Measurements from ENCODE around the gene SYTL3. TPM values are rescaled to one million over a fixed set of nuclear protein-coding genes. Genes with fewer than 3 reads are reported as not detected.
"Not testable (repeated sequence)": the region's sequence is repeated elsewhere in the genome, so short reads cannot be mapped to it uniquely, and the experiment has no call there.

Gene SYTL3
- total and polyA plus RNA-seq, 9 of the 15 experiments (the other 6 are each of a cell fraction or from before 2014, with no cell fraction given), result 0.04 to 0.46 (median 0.17) TPM; not detected in 1

- H3K4me3 ChIP-seq; H3K9ac ChIP-seq (ENCODE audit: insufficient read depth in 1 of 2, low read depth in 2 of 2, low read length in 2 of 2); CTCF ChIA-PET (ENCODE audit: low intra/inter-chr PET ratio); in situ Hi-C loops (cut with MboI); H3K4me1 ChIP-seq (replicated peaks in 1 of 2; ENCODE audit: control insufficient read depth in 2 of 2, insufficient read depth in 2 of 2, low read length in 2 of 2); H3K9me1 ChIP-seq (ENCODE audit: control insufficient read depth, insufficient read depth, low read length); H3K27ac ChIP-seq (ENCODE audit: extremely low read depth, low read depth, low read length); H4K20me1 ChIP-seq (replicated peaks; ENCODE audit: control insufficient read depth, insufficient read depth, low read length); H3K4me2 ChIP-seq (ENCODE audit: insufficient read depth, low read length); H2AFZ ChIP-seq (ENCODE audit: low read depth, low read length); BruUV-seq (replicated peaks); intact Hi-C loops (cut with micrococcal nuclease); ATAC-seq; DNase-seq (ENCODE audit: extremely low read depth in 1 of 4, low spot score in 3 of 4); H3K79me2 ChIP-seq (ENCODE audit: control insufficient read depth, insufficient read depth, low read length); H3K36me3 ChIP-seq (ENCODE audit: control insufficient read depth, insufficient read depth, low read length); H3K9me3 ChIP-seq (replicated peaks; ENCODE audit: control insufficient read depth, insufficient read depth, low read depth, low read length); TF ChIP-seq ATF3 (CRISPR knock-in tag; conservative IDR thresholded peaks at IDR 0.05): not testable (repeated sequence)
- WGBS (ENCODE audit: insufficient coverage, low coverage, missing lambda C conversion rate), result 0% methylated on average over 8 of the region's 9 CpGs
- H3K27me3 ChIP-seq (ENCODE audit: control insufficient read depth in 2 of 2, insufficient read depth in 2 of 2, low read length in 2 of 2), result peaks cover 48 to 66% of the 10 kb centered on the region in 2 experiments
- peak; percentile 44; the same call in 1 of the 2 replicates for TF ChIP-seq ATF3 (IDR thresholded peaks at IDR 0.05)
- POLR2A ChIA-PET, result interaction anchor here (1.7 kb wide), 1 partner anchor 13 kb away, joined by 6 read pairs; the partner anchor contains the start of gene DYNLT1
- FAIRE-seq, result peak; percentile 72
Measured at GRCh38 chr6:158656986-158657385, 7.1 kb downstream of the SYTL3 start.

- no peaks in the 10 kb centered on the region for H3K79me2 ChIP-seq (ENCODE audit: control insufficient read depth, insufficient read depth, low read length)
- intact Hi-C loops (cut with micrococcal nuclease) (loop anchor here (2.0 kb wide), 1 partner anchor 28 kb away; no protein-coding TSS in a partner anchor), in situ Hi-C loops (cut with MboI) (no loop called here)
- CTCF ChIA-PET (ENCODE audit: low intra/inter-chr PET ratio), result interaction anchor here (1.2 to 1.6 kb wide), 3 partner anchors 31 to 313 kb away, joined by 3 to 6 read pairs (median 5); no protein-coding TSS in a partner anchor
- POLR2A ChIA-PET, result interaction anchor here (0.6 to 1.7 kb wide), 9 partner anchors 9 to 109 kb away, joined by 3 to 7 read pairs (median 3); no protein-coding TSS in a partner anchor
- WGBS (ENCODE audit: insufficient coverage, low coverage, missing lambda C conversion rate), result 3% methylated on average over 10 of the region's 10 CpGs
- H3K4me3 ChIP-seq, result no peak overlapping the region
- DNase-seq (ENCODE audit: extremely low read depth in 1 of 4, low spot score in 3 of 4), result peak; percentile 60 to 71 (median 66)
- no peaks in the 10 kb centered on the region for H3K36me3 ChIP-seq (ENCODE audit: control insufficient read depth, insufficient read depth, low read length)
- no peak overlapping the region for H3K9ac ChIP-seq (ENCODE audit: insufficient read depth in 1 of 2, low read depth in 2 of 2, low read length in 2 of 2)
- peaks cover 0 to 2% of the 10 kb centered on the region in 2 experiments; a peak in 1 of 5 replicates for H3K4me1 ChIP-seq (replicated peaks in 1 of 2; ENCODE audit: control insufficient read depth in 2 of 2, insufficient read depth in 2 of 2, low read length in 2 of 2)
- peaks cover 7% of the 10 kb centered on the region for H4K20me1 ChIP-seq (replicated peaks; ENCODE audit: control insufficient read depth, insufficient read depth, low read length)
- no TSS peak for BruUV-seq (replicated peaks)
- no peak overlapping the region for H3K4me2 ChIP-seq (ENCODE audit: insufficient read depth, low read length)
- peak; percentile 91 for ATAC-seq
- no peaks in the 10 kb centered on the region for H3K9me1 ChIP-seq (ENCODE audit: control insufficient read depth, insufficient read depth, low read length)
- FAIRE-seq, result peak; percentile 91
- no peak overlapping the region for H2AFZ ChIP-seq (ENCODE audit: low read depth, low read length)
- H3K27ac ChIP-seq (ENCODE audit: extremely low read depth, low read depth, low read length), result no peak overlapping the region
- H3K9me3 ChIP-seq (replicated peaks; ENCODE audit: control insufficient read depth, insufficient read depth, low read depth, low read length), result no peaks in the 10 kb centered on the region
- peaks cover 54 to 62% of the 10 kb centered on the region in 2 experiments for H3K27me3 ChIP-seq (ENCODE audit: control insufficient read depth in 2 of 2, insufficient read depth in 2 of 2, low read length in 2 of 2)
- TF ChIP-seq BCL6 (CRISPR knock-in tag; IDR thresholded peaks at IDR 0.05) (no peak), SMC3 (conservative IDR thresholded peaks at IDR 0.05; ENCODE audit: insufficient read depth, low read depth, low read length) (peak; percentile 32; the same call in 1 of the 2 replicates), ELF1 (tag; IDR thresholded peaks at IDR 0.05) (0 out of 2 replicates have a peak, but pooled peaks have one; percentile 43), DEAF1 (CRISPR knock-in tag; IDR thresholded peaks at IDR 0.05) (0 out of 2 replicates have a peak, but pooled peaks have one; percentile 25), RAD21 (CRISPR knock-in tag; conservative IDR thresholded peaks at IDR 0.05 in 1 of 2, IDR thresholded peaks at IDR 0.05 in 1 of 2) (peak; percentile 40 to 72; a peak in 3 of 4 replicates), UBTF (IDR thresholded peaks at IDR 0.05; ENCODE audit: borderline replicate concordance in 1 of 2, low read depth in 2 of 2, low read length in 2 of 2) (0 out of 4 replicates have a peak, but pooled peaks of 1 of the 2 experiments have one; percentile 26), ZNF175 (CRISPR knock-in tag; IDR thresholded peaks at IDR 0.05; ENCODE audit: low read depth) (no peak)
Measured at GRCh38 chr6:158660333-158660754, 10.5 kb downstream of the SYTL3 start.

Data from K562 (cell line).